HepG2 (cell line): ENCODE data around the gene PSMD9. TPM values are rescaled to one million over a fixed set of nuclear protein-coding genes. Genes with fewer than 3 reads are reported as not detected.

Source experiments
- CCAR2 ChIP-seq: fragments of 200-400 bp; formaldehyde crosslinking; optimal IDR thresholded peaks from 2 replicates; pipeline ENCODE3; 2018; ENCODE audit warnings: low read depth, mild to moderate bottlenecking, low read length, moderate library complexity
- FOSL2 ChIP-seq: sonication (generic); formaldehyde crosslinking; IDR thresholded peaks from 2 replicates; pipeline ENCODE4 v1.4.0; 2020; ENCODE audit warnings: missing genetic modification reagents
- MNT ChIP-seq: fragments of 450-650 bp; IDR thresholded peaks from 2 replicates; pipeline ENCODE4 v1.6.1; 2016
- PCBP2 ChIP-seq: fragments of 200-400 bp; formaldehyde crosslinking; optimal IDR thresholded peaks from 2 replicates; pipeline ENCODE3; 2018; ENCODE audit warnings: low read length, low read depth; ENCODE audit not compliant: poor library complexity, severe bottlenecking
- PRMT3 ChIP-seq: sonication (generic); formaldehyde crosslinking; IDR thresholded peaks from 2 replicates; pipeline ENCODE4 v1.8.1; 2022; ENCODE audit warnings: low read depth, mild to moderate bottlenecking, moderate library complexity, missing genetic modification reagents, borderline replicate concordance
- PTBP1 ChIP-seq: fragments of 200-400 bp; formaldehyde crosslinking; IDR thresholded peaks from 2 replicates; pipeline ENCODE4 v1.6.1; 2018; ENCODE audit warnings: low read length, low read depth; ENCODE audit not compliant: poor library complexity, severe bottlenecking
- RXRB ChIP-seq: IDR thresholded peaks from 2 replicates; pipeline ENCODE4 v1.6.1; 2016; ENCODE audit warnings: borderline replicate concordance, missing genetic modification reagents, missing compliant biosample characterization
- TAF15 ChIP-seq: fragments of 200-400 bp; formaldehyde crosslinking; IDR thresholded peaks from one replicate; pipeline ENCODE4 v1.6.1; 2018; ENCODE audit warnings: mild to moderate bottlenecking, low read depth, low read length; ENCODE audit not compliant: poor library complexity, severe bottlenecking
- ZBTB2 ChIP-seq: sonication (generic); formaldehyde crosslinking; IDR thresholded peaks from 2 replicates; pipeline ENCODE4 v1.8.0; 2022; ENCODE audit warnings: low read depth, missing genetic modification reagents
- ZFX ChIP-seq: sonication (generic); formaldehyde crosslinking; IDR thresholded peaks from 2 replicates; pipeline ENCODE4 v1.4.0; 2020; ENCODE audit warnings: mild to moderate bottlenecking, low read depth, missing genetic modification reagents, moderate library complexity
- ZMAT3 ChIP-seq: sonication (generic); formaldehyde crosslinking; conservative IDR thresholded peaks from 2 replicates; pipeline ENCODE4 v1.7.0; 2021; ENCODE audit warnings: missing genetic modification reagents
- ZMAT5 ChIP-seq: sonication (generic); formaldehyde crosslinking; IDR thresholded peaks from 2 replicates; pipeline ENCODE4 v1.5.0; 2020; ENCODE audit warnings: mild to moderate bottlenecking, low read depth, missing genetic modification reagents, borderline replicate concordance
- ZNF160 ChIP-seq: sonication (generic); formaldehyde crosslinking; IDR thresholded peaks from 2 replicates; pipeline ENCODE4 v1.8.0; 2022; ENCODE audit warnings: mild to moderate bottlenecking, inconsistent platforms, missing genetic modification reagents
- ZNF281 ChIP-seq: sonication (generic); formaldehyde crosslinking; IDR thresholded peaks from 2 replicates; pipeline ENCODE4 v1.4.0; 2020; ENCODE audit warnings: missing genetic modification reagents, borderline replicate concordance
- ZNF354B ChIP-seq: sonication (generic); formaldehyde crosslinking; IDR thresholded peaks from 2 replicates; pipeline ENCODE4 v1.8.0; 2022; ENCODE audit warnings: mild to moderate bottlenecking, missing genetic modification reagents
- ZNF501 ChIP-seq: sonication (generic); formaldehyde crosslinking; IDR thresholded peaks from 2 replicates; pipeline ENCODE4 v1.5.1; 2020; ENCODE audit warnings: mild to moderate bottlenecking, moderate library complexity, missing genetic modification reagents
- ZNF546 ChIP-seq: sonication (generic); formaldehyde crosslinking; conservative IDR thresholded peaks from 2 replicates; pipeline ENCODE4 v1.8.1; 2023; ENCODE audit warnings: mild to moderate bottlenecking, missing genetic modification reagents
- ZNF572 ChIP-seq: sonication (generic); formaldehyde crosslinking; IDR thresholded peaks from 2 replicates; pipeline ENCODE4 v1.5.1; 2020; ENCODE audit warnings: mild to moderate bottlenecking, missing genetic modification reagents
- ZNF614 ChIP-seq: IDR thresholded peaks from 2 replicates; pipeline ENCODE4 v1.6.1; 2018; ENCODE audit warnings: missing biosample characterization, missing genetic modification reagents, inconsistent platforms, borderline replicate concordance
- ZSCAN12 ChIP-seq: sonication (generic); formaldehyde crosslinking; IDR thresholded peaks from 2 replicates; pipeline ENCODE4 v1.9.0; 2021; ENCODE audit warnings: mild to moderate bottlenecking, missing genetic modification reagents
- polyA plus RNA-seq, 8 experiments: library from polyadenylated mRNA; depleted of rRNA in 3 of 8; stranded (reverse) in 7 of 8; unstranded in 1 of 8; fragments of >200 nt; fragmentation: Illumina TruSeq in 4 of 8; extraction: Trizol in 4 of 8; gene quantifications; 2 replicates each; pipeline versions ENCODE4 v1.2.1 to v1.2.3, GENCODE V29; 2011 to 2016; ENCODE audit warnings: low read depth in 4 of 8, missing spikeins in 1 of 8, mixed read lengths in 1 of 8; ENCODE audit not compliant: insufficient read depth in 1 of 8
- total RNA-seq, 5 experiments: library from RNA; depleted of rRNA; stranded (reverse); fragments of >200 nt; fragmentation: Illumina TruSeq; extraction: Trizol; gene quantifications; 2 replicates each; pipeline ENCODE4 v1.2.3, GENCODE V29; 2016; ENCODE audit warnings: low read depth in 1 of 5

The PSMD9 gene
- total and polyA plus RNA-seq, 2 of the 13 experiments (the other 11 are each of a cell fraction or from before 2014, with no cell fraction given) = 41.4 to 61.1 TPM

GRCh38 chr12:121858662-121859572 lies 29.7 kb upstream of the PSMD9 start, which contains the start of gene HPD (continued):
- TF ChIP-seq ZMAT5 (CRISPR knock-in tag) (no peak), ZNF354B (no peak), ZMAT3 (no peak), ZSCAN12 (CRISPR knock-in tag) (no peak), TAF15 (no peak), ZNF281 (peak; percentile 69), RXRB (CRISPR knock-in tag) (peak; percentile 31; the same call in 1 of the 2 replicates), CCAR2 (no peak), ZNF501 (CRISPR knock-in tag) (peak; percentile 39; the same call in 1 of the 2 replicates), ZFX (CRISPR knock-in tag) (peak; percentile 89), ZBTB2 (no peak), ZNF614 (peak; percentile 18; the same call in 1 of the 2 replicates), MNT (no peak), PRMT3 (CRISPR knock-in tag) (no peak), FOSL2 (peak; percentile 90), ZNF546 (CRISPR knock-in tag) (no peak), ZNF160 (CRISPR knock-in tag) (peak; percentile 12; the same call in 1 of the 2 replicates), ZNF572 (0 out of 2 replicates have a peak, but pooled peaks have one; percentile 68), PCBP2 (no peak), PTBP1 (peak; percentile 39)
